ENCODE data around the gene IPPK.
"Not testable (repeated sequence)": the region's sequence is repeated elsewhere in the genome, so short reads cannot be mapped to it uniquely, and the experiment has no call there.

IPPK gene

GRCh38 chr9:92638621-92639101, 31.3 kb downstream of the IPPK start:
- DNase-seq (ENCODE audit: low read depth, low spot score) = no peak

GRCh38 chr9:92637886-92638620, 31.9 kb downstream of the IPPK start:
- no peak for DNase-seq (ENCODE audit: low read depth, low spot score)

GRCh38 chr9:92637326-92637725, 32.6 kb downstream of the IPPK start:
- DNase-seq (ENCODE audit: low read depth, low spot score) = no peak

DNA sequence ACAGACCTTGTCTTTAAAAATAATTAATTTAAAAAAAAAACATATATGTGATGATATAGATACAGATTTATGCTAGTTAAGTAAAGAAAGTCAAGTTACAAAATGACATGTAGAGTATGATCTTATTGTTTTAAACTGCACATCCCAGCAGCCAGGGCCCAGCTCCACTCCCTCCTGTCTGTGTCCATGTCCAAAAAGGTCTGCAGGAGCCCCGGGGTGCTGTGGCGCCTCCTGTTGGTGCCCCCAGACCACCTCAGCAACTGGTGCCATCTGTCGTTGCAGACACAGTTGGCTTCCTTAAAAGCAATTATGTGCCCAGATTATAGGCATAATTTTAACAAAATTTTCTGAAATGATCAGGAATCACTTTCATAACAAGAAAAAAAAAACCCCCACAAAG, 33.3 kb downstream of the IPPK start:
- DNase-seq (ENCODE audit: low read depth, low spot score) = no peak

DNA sequence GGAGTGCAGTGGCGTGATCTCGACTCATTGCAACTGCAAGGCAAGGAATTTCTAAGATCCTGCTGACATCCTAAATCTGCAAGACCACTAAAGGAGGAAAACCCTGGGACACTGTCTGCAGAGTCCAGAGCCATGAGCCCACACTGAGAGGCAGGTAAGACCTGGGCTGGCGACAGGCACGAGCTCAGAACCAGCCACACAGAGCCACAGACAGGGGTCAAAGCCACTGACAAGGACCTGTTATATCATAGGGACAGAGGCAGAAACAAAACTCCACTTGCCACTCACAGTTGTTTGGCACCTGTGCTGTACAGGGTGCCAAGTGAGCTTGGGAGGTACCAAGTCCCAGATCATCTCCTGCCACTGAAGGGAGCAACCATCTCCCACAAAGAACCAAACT, 34.2 kb downstream of the IPPK start:
- no peak for DNase-seq (ENCODE audit: low read depth, low spot score)

- peak; percentile 70 for DNase-seq (ENCODE audit: low read depth, low spot score)
These were observed 35.0 kb downstream of the IPPK start for GRCh38 chr9:92634712-92635605.

DNA sequence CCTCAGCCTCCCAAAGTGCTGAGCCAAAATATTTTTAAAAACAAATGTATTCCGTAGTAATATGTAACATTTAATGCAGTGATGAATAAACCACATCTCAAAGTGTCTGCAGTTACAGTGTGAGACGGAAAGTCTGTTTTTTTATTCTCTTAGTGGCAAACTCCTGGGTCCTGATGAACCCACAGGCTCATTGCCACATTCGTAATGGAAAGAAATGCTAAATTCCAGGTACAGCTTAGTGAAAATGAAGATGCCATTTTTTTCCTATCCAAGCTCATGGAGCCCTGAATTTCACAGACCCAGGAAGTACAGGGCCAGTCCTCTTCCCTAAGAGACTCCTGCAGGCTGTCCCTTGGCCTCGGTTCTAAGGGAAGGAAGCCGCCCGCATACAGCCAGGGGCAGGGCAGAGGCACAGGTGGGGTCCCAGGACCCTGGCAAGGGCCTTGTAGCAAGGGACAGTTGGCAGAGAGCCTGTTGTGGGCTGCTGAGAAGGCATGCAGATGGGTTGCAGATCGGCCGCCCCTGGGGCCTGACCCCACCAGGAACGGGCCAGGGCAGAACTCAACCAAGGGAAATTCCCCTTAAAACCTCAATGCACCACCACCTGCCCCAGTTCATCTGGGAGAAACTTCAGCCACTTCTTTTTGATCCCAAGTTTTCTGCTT, 36.2 kb downstream of the IPPK start:
- no peak for DNase-seq (ENCODE audit: low read depth, low spot score)

DNA sequence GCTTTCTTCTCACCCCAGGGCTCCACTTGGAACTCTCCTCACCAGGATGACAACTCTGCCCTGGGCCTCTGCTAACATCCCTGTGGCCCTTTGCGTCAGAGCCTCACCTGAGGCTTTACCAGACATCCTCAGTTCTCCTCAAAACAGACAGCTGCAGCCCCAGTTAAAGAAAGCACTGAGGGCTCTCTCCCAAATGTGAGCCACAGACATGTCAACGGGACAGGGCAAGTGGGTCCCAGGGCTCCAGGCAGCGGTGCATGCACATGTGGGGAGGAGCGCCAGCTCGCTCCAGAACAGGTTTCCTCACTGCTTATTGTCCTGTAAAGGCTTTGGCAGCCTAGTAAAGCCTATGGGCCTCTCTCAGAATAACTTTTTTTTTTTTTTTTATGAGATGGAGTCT, 37.3 kb downstream of the IPPK start:
- DNase-seq (ENCODE audit: low read depth, low spot score) = no peak

DNA sequence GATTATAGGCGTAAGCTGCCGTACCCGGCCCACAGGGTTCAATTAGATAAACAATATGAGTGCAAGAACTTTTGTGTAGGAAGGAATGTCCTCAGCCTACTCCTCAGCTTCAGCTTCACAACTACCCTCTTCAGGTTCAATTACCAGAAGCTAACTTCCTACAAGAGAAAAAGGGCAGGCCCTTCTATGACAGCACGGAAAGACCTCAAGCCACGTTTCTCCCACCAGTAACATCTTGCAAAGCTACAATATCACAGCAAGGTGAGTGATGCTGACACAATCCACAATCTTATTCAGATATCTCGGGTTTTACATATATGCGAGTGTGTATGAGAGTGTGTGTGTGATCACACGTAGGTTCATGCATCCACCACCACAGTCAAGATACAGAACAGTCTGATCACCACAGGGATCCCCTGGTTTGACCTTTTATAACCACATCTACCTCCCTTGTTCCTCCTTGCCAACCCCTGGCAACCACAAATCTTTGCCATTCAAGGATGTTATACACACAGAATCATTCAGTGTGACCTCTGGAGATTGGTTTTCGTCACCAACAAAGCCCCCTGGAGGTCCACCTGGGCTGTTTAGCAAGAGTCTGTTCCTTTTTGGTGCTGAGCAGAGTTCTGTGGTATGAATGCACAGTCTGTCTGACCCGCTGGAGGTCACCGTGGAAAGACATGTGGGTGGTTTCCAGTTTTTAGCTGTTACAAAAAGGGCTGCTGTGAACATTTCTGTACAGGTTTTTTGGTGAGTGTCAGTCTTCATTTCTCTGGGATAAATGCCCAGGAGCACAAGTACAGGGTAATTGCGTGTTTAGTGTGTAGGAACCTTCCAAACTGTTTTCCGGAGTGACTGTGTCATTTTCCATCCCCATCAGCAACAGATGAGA, 38.2 kb downstream of the IPPK start:
- no peak for DNase-seq (ENCODE audit: low read depth, low spot score)

- no peak for DNase-seq (ENCODE audit: low read depth, low spot score)
These were observed 42.3 kb downstream of the IPPK start for GRCh38 chr9:92627651-92628050.

- DNase-seq (ENCODE audit: low read depth, low spot score) = no peak
These were observed 43.4 kb downstream of the IPPK start for GRCh38 chr9:92626484-92626883.

DNA sequence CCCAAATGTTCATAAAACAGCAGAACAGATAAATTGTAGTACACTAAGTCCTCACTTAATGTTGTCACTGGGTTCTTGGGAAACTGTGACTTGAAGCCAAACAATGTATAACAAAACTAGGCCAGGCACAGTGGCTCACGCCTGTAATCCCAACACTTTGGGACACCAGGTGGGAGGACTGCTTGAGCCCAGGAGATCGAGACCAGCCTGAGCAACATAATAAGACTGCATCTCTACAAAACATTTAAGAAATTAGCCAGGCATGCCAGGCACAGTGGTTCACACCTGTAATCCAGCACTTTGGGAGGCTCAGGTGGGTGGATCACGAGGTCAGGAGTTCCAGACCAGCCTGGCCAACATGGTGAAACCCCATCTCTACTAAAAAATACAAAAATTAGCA, 46.0 kb downstream of the IPPK start:
- not testable (repeated sequence) for DNase-seq (ENCODE audit: low read depth, low spot score)

- DNase-seq (ENCODE audit: low read depth, low spot score) = no peak
These were observed 49.1 kb downstream of the IPPK start for GRCh38 chr9:92620845-92621244.

GRCh38 chr9:92619601-92620300, 50.2 kb downstream of the IPPK start:
- no peak for DNase-seq (ENCODE audit: low read depth, low spot score)

DNA sequence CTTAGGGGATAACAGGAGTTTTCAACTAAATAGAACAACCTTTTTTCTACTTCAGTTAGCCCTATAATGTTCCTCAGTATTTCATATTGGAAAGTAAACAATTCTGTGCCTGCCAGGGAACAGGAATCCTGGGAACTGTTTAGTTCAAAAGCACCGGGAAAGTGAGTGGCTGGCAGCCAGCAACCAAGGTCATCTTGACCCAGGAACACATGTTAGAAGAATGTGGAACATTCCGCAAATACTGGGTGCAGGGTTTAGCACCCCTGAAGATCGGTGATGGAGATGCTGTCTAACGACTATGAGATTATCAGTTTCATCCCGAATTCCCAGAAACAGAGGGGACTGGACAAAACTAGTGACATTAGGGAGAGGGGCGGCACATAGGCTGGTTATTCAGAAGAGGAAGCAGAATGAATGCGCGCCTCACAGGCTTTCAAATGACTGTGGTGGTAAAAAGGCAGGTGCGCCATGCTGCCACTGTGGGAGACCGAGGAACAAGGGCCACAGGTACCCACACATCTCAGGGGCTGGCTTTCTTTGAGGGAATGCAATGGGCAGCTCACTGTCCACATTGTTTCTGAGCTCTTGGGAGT, 51.2 kb downstream of the IPPK start:
- no peak for DNase-seq (ENCODE audit: low read depth, low spot score)

- DNase-seq (ENCODE audit: low read depth, low spot score) = no peak
These were observed 51.9 kb downstream of the IPPK start for GRCh38 chr9:92617951-92618510.

GRCh38 chr9:92617195-92617813, 52.6 kb downstream of the IPPK start:
- DNase-seq (ENCODE audit: low read depth, low spot score) = no peak

GRCh38 chr9:92616655-92617111, 53.2 kb downstream of the IPPK start:
- DNase-seq (ENCODE audit: low read depth, low spot score) = peak; percentile 43

- no peak for DNase-seq (ENCODE audit: low read depth, low spot score)
These were observed 53.7 kb downstream of the IPPK start for GRCh38 chr9:92616199-92616641.

Measured in smooth muscle cell of the brain vasculature (primary cell).